ENCODE measurements around the gene CGB3. TPM values are rescaled to one million over a fixed set of nuclear protein-coding genes. Genes with fewer than 3 reads are reported as not detected.
A peak's percentile ranks its signal among the peaks of the same experiment; 100 is the strongest.
"Not testable (repeated sequence)": the region's sequence is repeated elsewhere in the genome, so short reads cannot be mapped to it uniquely, and the experiment has no call there.

Gene CGB3
- total RNA-seq, 1 donor from 2014 or later = not detected

DNA sequence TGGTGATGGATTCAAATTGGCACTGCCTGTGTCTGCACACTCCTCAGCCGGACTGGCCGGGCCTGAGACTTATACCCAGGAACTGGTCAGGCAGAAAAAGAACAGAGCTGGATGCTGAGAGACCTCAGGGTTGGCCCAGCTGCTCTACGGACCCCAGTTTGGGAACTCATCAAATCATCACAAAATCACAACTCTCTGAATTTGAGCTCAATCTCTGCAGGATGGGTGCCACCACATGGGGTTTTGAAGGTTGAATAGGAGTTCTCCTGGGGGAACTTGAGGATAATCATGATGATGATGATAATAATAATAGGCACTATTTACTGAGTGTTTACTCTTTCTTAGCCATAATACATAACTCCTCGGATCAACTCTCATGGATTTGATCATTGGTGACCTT lies 18.5 kb upstream of the CGB3 start:
- DNase-seq = not testable (repeated sequence)

- no peak for DNase-seq
Measured at GRCh38 chr19:49042177-49042576, 18.0 kb upstream of the CGB3 start.

GRCh38 chr19:49039736-49040135 lies 15.6 kb upstream of the CGB3 start:
- not testable (repeated sequence) for DNase-seq

DNA sequence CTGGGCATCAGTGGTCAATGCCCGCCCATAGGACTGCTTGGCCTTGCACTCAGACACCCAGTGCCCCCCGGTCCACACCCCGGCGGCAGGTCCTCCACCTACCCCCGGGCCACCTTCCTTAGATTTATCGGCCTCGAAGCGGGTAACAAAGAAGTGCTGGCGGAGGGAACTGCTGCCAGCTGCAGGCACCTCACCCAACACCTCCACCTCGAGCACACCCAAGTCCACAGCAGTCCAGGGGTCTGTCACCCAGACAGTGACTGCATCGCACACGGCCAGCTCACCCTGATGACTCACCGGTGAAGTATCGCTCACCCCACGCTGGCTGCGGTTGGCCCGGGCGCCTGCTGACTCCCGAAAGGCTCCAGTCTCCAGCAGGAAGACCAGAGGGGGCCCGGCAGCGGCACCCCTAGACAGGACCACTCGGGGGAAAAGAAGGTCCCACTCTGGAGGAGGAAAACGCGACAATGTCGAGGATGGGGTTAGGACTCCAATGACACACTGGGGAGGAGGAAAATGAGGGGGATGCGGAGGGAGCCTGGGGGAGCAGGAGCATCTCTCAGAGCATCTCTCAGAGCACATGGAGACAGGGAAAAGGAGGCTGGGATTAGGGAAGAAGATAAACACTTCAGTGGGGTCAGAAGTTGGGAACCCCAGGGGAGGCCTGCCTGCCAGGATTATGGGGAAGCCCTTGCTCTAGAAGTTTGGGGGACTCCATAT lies 14.6 kb upstream of the CGB3 start:
- DNase-seq = not testable (repeated sequence)

DNA sequence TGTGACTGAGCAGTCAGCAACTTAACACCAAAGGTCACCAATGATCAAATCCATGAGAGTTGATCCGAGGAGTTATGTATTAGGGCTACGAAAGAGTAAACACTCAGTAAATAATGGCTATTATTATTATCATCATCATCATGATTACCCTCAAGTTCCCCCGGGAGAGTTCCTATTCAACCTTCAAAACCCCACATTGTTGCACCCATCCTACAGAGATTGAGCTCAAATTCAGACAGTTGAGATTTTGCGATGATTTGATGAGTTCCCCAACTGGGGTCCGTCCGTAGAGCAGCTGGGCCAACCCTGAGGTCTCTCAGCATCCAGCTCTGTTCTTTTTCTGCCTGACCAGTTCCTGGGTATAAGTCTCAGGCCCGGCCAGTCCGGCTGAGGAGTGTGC lies 14.0 kb upstream of the CGB3 start:
- not testable (repeated sequence) for DNase-seq

DNA sequence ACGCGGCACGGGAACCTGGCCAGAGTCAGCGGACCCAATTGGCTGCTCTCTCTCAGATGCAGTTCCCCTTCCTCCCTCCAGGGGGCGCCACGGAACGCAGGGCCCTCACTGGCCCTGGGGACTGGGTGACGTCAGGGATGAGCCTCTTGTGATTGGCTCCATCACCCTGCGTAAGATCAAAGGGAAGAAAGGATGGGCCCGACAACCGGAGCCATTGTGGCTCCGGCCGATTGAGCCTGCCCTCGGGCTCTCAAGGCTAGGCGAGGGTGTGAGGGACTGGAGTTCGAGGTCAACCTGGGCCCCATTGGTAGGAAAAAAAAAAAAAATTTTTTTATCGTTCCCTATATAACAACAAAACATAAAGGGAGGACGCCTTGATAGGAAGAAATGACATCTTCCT lies 12.7 kb upstream of the CGB3 start, which contains the start of gene CGB1:
Gene CGB1, minus strand, starts transcription at position 81 of the 400 bp plus-strand sequence. CDS start 184 bp downstream, outside the sequence.
- DNase-seq = not testable (repeated sequence)

DNA sequence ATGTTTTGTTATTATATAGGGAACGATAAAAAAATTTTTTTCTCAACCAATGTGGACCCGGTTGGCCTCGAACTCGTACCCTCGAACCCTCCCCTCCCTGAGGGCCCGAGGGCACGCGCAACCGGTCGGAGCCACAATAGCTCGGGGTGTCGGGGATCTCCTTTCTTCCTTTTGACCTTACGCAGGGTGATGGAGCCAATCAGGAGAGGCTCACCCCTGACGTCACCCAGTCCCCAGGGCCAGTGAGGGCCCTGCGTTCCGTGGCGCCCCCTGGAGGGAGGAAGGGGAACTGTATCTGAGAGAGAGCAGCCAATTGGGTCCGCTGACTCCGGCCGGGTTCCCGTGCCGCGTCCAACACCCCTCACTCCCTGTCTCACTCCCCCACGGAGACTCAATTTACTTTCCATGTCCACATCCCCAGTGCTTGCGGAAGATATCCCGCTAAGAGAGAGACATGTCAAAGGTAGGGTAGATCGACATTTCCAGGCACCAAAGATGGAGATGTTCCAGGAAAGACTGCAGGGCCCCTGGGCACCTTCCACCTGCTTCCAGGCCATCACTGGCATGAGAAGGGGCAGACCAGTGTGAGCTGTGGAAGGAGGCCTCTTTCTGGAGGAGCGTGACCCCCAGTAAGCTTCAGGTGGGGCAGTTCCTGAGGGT lies 7.6 kb upstream of the CGB3 start, which contains the start of gene CGB2:
Gene CGB2, plus strand, starts transcription at position 249 of the 660 bp plus-strand sequence. Its CDS starts 206 bp downstream, at position 455.
- not testable (repeated sequence) for DNase-seq

GRCh38 chr19:49030323-49030722 lies 6.2 kb upstream of the CGB3 start:
- DNase-seq = not testable (repeated sequence)

DNA sequence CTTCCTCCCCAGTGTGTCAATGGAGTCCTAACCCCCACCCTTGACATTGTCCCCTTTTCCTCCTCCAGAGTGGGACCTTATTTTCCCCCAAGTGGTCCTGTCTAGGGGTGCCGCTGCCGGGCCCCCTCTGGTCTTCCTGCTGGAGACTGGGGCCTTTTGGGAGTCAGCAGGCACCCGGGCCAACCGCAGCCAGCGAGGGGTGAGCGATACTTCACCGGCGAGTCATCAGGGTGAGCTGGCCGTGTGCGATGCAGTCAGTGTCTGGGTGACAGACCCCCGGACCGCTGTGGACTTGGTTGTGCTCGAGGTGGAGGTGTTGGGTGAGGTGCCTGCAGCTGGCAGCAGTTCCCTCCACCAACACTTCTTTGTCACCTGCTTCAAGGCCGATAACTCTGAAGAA lies 5.6 kb upstream of the CGB3 start:
- not testable (repeated sequence) for DNase-seq

GRCh38 chr19:49028686-49029085 lies 4.6 kb upstream of the CGB3 start:
- not testable (repeated sequence) for DNase-seq

DNA sequence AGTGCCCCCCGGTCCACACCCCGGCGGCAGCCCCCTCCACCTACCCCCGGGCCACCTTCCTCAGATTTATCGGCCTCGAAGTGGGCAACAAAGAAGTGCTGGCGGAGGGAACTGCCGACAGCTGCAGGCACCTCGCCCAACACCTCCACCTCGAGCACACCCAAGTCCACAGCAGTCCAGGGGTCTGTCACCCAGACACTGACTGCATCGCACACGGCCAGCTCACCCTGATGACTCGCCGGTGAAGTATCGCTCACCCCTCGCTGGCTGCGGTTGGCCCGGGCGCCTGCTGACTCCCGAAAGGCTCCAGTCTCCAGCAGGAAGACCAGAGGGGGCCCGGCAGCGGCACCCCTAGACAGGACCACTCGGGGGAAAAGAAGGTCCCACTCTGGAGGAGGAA lies 1.5 kb upstream of the CGB3 start:
- not testable (repeated sequence) for DNase-seq

GRCh38 chr19:49025088-49025487 lies 955 bp upstream of the CGB3 start:
- DNase-seq = not testable (repeated sequence)

DNA sequence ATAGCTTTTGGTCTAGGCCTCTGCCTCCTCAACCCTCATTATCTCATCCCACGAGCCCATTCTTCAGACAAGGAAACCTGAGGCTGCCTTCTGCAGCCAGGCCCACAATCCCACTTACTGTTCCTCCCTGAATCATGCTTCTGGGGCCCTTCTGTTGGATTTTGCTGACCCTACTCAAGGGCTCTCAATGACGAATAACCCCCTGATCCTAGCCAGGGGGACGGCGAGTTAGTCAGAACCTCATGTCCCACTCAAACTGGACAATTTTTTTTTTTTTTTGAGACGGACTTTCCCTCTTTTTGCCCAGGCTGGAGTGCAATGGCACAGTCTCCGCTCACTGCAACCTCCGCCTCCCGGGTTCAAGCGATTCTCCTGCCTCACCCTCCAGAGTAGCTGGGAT lies 2.0 kb downstream of the CGB3 start:
- no peak for DNase-seq

- DNase-seq = no peak
Measured at GRCh38 chr19:49020931-49021895, 2.9 kb downstream of the CGB3 start.

DNA sequence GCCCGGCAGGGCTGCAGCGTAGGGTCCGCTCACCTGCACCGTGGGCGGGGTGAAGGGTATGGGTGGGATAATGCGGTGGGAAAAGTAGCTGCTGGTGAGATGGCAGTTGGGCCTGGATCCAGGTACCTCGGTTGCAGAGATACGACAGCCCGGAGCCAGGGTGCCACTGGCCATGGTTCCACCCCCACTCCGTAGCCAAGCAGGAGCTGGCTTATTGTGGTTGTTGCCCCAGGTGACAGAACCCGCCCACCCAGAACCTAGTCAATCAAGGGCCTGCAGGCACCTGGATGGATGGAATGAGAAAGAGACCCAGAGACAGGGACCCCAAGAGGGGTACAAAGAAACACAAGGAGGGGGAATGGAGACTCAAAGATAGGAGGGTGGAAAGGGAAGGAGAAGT lies 3.8 kb downstream of the CGB3 start:
- no peak for DNase-seq

DNA sequence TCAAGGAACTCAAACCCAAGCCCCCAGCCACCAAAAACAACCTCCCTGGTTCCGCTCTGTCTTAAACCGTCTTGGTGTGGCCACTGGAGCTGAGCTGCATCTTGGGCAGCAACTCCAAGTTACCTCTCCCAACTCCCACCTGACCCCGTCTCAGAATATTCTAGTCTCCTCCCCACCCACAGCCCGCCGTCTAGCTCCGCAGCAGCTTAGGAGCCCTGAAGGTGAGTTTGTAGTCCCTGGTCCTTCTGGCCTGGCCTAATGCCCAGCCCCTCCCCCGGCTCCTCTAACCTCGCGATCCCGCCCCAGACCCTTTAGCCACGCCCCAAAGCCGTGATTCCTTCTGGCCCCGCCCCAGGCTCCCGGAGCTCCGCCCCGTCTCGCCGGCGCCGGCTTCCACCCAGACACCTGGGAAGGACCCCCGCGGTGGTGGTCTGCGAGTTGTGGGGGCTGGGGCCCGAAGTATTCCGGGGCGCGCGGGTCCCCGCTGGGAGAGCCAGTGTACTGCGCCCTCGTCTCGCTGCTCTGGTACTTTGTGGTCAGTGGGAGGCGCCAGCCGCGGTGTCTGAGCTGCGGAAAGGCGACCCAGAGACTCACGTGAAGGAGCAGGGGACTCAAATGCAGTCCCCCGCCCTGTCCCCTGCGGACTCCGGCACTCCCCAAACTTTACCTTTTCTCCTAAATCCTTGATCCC lies 4.7 kb downstream of the CGB3 start:
- peak; percentile 28 for DNase-seq

DNA sequence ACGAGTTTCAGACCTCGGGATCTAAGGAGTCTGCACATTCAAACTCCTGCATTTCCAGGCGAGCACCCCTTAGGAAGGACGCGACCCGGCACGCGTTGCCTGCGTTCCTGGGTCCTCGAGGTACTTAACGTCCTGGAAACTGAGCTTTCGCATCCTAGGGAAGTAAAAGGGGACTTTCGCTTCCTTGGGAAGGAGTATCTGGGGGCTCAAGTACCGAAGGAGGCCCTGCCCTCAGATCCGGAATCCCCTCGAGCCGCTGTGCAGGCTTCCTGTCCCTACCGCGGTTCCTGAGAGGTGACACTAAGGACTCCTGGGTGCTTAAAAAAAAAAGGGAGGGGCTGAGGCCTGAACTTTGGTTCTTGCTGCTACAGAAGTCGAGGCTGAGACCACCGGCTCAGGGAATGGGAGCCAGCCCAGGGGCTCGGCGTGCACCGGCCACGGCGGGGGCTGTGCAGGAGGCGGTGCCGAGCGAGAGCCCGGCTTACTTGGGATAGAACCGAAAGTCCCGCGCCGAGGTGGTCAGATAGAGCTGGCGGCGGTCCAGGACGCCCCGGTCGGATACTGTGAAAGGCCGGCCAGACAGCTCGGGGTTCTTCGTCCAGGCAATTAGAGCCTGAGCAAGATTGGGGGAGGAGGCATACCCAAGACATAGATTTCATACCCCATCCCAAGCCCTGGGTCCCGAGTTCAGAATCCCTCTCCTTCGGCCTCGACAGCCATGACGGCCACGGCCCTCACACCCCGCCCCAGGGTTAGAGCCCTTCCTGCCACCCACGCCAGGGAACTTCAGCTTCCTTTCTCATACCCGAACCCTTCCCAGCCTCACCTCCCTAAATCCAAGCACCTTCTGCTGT lies 5.5 kb downstream of the CGB3 start:
- DNase-seq = not testable (repeated sequence)

DNA sequence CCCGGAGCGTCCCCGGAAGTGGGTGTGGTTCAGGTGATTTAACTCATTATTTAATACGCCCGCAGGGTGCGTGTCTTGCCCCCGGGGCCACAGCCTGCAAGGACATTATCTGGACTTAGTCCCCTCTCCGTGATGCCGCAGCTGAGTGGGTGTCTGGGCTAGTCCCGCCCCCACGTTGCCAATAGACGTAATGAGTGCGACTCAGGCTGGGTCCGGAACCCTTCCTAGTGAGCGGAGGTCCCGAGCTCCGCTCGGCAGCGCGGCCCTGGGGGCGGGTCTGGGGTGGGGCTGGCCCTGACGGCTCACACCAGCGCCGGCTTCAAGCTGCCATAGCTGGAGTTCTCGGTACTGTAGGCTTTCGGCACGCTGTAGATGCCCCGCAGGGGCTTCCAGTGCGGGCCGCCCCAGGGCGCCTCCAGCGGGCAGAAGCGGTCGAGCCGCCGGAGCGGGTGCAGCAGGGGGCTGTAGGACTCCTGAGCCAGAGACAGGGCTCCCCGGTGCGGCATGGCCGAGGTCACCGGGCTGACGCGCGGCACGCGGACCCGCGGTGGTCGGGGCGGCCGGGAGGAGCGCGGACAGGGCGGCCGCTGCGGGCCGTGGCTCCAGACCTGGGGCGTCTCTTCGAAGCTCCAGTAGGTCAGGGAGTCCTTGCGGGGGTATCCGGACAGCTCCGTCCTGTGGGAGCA lies 6.3 kb downstream of the CGB3 start:
- peak; percentile 57 for DNase-seq

GRCh38 chr19:49017041-49017665 lies 7.0 kb downstream of the CGB3 start, which contains the start of gene LHB:
TSS of gene LHB (minus strand) at chr19:49017091. CDS start at chr19:49017081, 10 bp downstream.
- no peak for DNase-seq
